Measurements from ENCODE around the gene DGKG.
A peak's percentile ranks its signal among the peaks of the same experiment; 100 is the strongest.

DGKG gene

DNA sequence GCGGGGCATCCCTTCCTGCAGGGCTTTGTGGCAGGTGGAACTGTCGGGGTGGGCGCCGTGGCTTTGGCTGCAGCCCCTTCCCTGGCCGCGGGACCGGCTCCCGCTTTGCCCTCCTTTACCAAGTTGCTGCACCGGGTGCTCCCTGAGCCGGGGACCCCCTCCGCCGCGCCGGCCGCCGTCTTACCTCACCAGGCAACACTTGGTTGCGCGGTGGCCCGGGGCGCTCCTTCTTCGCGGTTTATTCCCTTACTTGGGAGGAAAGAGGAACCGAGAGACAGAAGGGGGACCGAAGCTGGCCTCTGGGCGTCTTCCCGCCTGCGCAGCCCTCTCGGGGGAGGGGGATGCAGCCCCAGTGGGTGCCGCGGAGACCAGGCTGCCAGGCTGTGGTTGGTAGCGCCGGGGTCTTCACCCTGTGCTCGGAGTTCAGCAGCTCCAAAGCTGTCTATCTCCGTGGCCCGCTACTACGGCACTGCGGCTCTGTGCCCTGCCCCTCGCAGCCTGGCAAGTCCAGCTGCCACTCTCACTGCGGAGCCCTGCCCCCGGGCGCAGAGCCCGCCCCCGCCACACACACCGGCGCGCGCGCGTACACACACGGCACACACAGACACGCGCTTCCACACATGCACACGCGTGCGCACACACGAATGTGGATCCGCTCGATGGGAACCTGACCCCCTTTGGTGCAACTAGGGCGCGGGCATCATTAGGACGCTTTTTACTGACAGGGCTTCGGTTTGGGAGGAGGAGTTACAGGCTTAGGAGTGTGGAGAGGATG is at the start of gene DGKG:
Gene DGKG, minus strand, starts transcription at position 473 of the 775 bp plus-strand sequence. CDS start 41,775 bp downstream, outside the sequence.
- peak; percentile 60 for DNase-seq

DNA sequence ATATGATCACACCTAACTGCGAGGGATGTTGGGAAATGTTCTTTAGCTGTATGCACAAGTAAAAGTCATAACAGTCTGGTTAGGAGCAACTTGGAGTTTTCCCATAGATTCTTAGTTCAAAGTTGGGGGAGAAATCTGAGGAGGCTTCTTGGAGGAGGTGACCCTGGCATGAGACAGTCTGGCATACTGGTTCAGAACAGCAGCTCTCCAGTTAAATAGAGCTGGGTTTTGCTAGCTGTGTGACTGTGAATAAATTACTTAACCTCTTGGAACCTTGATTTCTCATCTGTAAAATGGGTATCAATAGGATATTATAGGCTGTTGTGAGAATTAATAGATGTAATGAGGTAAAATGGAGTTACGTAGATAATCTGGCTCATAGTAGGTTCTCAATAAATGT is 49.1 kb upstream of the DGKG start:
- no peak for DNase-seq

DNA sequence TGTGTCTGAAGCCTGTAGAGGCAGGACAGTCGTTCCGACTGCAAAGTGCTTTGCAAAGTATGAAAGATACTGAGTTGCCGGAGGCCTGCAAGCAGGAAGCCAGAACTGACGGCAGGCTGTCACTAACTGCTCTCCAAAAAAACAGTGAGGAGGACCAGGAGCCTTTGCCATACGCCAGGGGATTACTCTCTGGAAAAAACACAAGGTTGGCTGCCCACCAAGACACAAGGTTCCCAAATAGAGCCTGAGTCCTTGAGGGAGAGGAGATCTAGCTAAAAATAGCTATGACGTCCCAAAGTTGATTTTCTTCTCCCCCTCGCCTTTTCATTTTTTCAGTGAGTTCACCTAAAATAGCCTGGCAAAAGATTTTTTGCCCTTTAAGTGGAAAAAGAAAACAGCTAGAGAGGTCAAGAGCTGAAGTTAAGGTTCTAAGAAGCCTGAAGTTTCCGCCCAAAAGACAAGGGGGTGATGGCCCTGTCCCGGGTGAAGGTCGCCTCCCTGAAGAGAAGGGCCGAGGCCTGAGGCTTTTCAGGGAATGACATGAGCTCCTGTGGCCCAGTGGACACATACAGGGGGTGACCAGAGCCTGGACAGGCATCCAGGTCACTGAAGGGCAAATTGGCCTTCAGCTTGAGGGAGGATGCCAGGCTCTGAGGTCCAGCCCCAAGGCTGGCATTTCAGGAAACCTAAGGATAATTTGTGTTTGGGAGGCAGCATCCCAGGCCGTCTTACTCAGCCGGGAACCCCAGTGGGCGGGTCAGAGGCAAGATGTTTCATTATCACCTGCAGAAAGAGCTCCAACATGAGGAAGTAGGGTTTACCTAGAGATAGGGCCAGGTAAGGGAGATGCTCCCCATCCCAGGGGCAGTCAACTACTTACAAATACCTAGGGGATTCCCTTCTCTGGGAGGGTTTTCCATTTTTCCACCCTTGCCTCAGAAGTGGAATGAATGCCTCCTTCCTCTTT is 44.9 kb upstream of the DGKG start:
- DNase-seq = no peak

DNA sequence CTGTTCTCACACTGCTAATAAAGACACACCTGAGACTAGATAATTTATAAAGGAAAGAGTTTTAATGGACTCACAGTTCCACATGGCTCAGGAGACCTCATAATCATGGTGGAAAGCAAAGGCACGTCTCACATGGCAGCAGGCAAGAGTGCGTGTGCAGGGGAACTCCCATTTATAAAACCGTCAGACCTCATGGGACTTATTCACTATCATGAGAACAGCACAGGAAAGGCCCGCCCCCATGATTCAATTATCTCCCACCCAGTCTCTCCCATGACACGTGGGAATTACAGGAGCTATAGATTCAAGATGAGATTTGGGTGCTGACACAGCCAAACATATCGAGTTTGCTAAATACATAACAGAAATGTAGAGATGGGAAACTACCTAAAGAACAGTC is 39.5 kb upstream of the DGKG start:
- DNase-seq = no peak

DNA sequence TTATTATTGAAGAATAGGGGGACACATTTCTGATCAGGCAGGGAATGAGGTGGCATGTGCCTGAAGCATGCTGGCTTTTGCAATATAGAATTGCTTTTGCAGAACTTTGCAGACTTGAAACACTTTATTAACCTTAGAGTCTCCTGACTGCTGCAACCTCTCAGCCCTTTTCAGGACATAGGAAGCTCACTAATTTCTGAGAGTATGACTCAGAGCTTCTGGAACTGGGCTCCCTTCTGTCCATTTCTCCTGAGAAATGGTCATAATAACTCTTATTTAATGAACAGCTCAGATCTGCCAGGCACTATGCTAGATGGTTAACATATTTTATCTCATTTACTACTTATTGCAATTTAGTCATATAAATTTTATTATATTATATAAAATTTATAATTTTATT is 38.6 kb upstream of the DGKG start:
- no peak for DNase-seq

DNA sequence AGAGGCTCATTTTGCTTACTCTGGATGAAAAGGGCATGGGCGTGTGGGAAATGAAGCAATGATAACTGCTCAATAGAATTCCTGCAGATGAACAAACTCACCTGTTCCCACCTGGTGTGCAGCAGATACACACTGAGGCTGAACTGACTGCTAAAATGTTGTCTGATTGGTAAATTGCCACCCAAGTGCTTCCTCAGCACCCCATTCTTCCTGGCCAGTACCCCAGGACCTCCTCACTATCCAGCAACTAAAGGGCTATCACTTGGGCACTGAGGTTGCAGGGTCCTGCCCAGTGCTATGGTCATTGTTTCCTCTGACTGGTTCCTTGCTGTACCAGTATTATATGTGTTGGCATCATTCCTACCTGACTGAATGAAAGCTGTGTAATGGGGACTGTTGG is 38.0 kb upstream of the DGKG start:
- no peak for DNase-seq

DNA sequence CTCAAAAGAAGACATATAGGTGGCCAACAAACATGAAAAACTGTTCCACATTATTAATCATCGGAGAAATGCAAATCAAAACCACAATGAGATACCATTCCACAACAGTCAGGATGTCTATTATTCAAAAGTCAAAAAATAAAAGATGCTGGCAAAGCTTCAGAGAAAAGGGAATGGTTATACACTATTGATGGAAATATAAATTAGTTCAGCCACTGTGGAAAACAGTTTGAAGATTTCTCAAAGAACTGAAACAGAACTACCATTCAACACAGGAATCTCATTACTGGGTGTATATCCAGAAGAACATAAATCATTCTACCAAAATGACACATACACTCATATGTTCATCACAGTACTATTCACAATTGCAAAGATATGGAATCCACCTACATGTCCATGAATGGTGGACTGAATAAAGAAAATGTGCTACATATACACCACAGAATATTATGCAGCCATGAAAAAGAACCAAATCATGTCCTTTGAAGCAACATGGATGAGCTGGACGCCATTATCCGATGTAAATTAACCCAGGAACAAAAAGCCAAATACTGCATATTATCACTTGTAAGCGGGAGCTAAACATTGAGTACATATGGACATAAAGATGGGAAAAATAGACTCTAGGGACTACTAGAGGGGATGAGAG is 32.7 kb upstream of the DGKG start:
- no peak for DNase-seq

DNA sequence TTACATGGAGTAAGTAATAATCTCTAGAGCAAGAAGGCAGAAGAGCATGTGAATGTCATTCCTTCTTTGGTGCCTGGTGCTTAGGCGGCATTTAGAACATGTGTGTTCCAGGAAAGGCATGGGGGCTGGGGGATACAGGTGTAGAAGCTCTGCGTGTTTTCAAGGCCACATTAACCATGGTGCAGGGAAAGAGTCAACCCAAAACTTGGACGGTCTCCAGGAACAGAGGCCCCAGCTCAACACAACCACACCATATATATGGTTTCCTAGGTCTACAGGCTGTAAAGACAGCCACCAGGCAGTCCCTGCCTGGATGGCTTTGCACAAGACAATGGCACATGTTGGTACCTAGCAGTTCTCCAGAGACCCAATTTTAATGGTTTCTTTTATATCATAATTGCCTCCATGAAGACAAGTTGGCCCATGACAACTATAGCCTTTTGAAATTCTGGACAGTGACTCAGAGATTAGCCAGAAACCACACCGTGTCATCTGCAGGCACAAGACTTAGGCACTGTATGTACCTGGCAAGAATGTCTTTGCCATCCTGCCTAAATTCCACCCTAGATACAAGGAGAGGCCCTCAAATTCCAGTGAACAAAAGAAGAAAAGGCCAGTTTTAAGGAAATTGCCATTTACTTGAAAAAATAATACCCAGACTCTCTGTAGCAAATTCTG is 25.0 kb upstream of the DGKG start:
- no peak for DNase-seq

DNA sequence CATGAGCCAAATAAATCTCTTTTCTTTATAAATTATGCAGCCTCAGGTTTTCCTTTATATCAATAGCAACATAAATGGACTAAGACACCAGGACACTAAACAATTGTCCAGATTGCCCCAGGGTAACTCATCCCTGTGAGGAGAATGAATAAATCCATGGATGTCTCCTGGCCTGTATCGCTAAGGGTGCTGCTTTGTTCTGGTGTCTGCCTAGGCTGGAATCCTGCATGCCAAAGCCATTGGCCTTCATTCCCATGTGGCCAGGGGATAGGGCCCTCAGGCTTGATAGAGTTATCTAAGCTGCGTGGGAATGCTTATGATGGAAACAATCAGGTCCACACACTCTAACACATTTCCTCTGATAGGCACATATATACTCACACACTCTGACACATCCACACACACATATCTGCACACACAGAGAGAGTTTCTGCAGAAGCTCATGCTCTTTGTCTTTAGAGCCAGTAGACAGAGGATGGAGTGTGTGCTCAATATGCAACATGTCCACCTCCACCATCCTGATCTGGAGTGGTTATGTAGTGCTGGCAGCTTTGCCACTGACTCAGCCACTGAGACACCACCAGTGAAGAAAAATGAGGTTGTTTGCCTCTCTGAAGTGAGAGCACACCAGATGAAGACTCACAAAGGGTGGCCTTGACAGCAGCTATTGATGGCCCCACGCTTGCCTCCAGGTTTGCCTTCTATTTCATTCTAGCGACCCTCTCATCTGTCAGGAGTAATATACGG is 24.0 kb upstream of the DGKG start:
- DNase-seq = no peak

DNA sequence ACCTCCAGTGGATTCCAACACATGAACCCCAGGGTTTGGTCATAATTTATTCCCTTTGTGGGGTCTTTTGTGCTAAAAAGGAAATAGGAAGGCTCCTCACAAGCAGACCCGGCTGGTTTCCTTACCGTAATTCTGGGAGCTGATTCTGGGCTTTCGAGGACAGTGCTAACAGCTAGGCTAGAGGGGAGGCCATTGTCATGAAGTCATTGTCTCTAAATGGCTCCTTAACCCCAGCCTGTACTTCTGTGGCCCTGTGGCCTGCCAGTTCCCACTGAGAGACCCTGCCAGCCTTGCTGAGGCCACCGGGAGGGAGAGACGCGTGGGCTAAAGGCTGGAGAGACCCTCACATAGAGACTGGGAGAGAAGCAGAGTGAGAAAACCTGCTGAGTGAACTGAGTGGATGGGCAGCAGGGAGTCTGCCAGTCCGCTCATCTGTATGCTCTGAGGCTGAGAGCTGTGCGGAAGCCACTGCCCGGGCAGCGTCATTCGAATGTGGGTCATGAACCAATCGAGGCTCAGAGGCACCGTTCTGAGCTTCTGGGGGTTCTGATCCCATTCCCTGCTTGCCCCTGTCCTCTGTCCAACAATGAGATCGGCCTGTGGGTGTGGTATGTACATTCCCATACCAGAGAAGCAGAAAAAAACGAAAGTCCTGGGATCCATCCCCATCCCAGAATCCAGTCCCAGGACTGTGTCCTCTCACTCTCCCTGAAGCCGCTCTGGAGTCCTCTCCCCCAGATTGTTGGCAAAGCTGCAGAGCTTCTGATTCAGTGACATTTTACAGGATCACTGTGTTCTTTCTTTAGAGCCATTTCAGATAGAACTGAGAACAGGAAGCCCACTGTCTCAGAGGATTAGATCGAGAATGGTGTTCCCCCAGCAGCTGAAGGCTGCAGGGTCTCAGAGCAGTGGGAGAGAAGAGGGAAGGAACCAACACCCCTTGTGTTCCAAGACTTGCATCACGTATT is 21.3 kb upstream of the DGKG start:
- DNase-seq = no peak

DNA sequence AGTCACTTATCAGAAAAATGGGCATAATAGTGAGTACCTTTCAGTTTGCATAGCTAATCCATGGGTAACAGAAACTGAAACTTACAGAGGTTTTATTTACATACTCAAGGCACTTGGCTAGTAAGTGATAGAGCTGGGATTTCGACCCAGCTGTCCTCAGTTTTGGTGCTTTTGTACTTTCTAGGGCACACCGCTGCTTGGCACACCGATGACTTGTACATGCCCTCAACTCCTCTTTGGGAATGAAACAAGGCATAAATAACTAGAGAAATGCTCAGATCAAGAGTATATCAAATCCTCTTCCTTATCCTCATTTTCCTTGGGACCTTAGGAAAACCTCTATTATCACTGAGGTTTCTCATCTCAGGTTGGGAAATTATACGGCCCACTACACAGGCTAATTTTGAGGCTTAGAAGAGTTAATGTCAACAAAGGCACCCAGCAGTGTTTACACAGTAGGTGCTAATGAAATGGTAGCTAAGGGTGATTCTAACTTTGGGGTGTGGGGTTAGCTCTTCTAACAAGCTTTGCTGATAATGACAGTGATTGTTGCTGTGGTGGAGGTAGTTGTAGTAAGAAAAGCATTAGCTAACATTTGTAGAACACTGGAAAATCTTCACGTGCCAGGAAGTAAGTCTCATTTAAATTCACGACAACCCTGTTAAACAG is 20.3 kb upstream of the DGKG start:
- DNase-seq = no peak

DNA sequence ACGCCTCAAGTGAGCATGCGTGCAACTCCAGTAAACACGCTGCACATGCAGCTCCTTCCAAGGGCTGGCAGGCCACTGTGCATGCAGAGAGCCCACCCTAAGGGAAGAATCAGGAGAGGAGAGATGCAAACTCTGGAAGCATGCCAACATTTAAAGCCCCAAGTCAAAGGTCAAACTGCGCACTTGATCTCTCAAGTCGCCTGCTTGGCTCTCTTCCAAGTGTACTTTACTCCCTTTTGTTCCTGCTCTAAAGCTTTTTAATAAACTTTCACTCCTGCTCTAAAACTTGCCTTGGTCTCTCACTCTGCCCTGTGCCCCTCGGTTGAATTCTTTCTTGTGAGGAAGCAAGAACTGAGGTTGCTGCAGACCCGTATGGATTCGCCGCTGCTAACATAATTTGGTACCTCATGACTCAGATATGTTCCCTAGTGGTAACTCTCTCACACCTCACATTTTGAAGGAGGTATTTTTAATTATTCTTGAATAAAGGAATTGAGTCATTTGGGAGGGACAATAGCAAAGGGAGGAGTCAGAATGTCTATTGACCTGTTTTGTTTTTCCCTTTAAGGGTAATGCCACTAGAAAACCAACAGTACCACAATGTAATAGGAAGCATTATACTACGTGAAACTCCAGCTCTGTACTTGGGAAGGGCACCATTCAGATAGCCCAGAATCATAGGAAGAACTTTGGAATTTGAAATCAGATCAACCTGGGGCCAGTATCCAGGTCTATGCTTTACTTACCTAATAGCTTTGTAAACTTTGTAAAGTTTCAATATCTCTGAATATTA is 19.6 kb upstream of the DGKG start:
- no peak for DNase-seq

DNA sequence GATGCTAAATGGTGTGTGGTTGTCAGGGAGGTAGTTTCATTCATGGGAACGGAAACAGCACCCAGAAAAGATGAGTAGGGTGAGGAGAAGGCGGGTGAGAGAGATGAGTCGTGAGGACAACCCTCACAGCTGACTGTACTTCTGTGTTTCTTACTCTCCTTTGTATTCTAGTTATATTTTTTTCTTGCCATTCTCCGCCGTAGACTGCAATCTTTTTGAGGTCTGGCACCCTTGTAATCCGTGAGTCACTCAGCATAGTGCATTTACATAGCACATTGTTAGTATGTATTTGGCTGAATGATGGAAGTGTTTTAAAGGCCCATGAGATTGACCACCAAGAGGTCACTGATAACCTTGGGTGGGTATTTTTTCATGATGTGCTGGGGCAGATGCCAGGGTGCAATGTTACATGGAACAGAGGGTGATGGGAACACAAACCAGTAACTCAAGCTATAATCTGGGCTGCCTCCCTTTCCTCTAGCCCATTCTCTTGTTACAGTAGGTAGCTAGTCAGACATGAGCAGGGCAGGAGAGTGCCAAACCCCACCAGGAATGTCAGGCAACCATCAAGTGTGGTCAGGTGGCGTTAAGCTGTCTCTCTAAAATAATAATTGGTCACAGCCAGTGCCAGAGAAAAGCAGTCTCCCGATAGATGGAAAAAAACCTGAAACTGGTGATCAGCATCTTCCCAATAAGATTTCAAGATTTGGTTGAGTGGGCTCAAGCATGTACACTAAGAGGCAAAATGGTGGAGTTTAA is 18.8 kb upstream of the DGKG start:
- no peak for DNase-seq

DNA sequence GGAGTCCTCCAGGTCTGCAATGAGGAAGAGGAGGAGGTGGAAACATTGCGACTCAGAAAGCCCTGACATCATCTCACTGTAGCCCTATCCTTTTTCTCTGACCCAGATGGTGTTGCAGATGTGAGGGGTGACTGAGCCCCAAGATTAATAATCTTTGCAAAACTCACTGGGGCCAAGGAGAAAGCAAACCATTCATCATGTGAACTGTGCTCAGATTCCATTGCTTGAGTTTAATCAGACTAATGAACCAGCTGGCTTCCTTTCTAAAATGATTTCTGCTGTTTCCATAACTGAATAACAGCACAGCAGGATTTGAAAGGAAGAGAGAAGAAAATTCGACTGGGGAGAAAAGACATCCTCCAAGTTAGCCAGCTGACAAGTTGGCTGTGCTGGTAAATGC is 13.4 kb upstream of the DGKG start:
- DNase-seq = no peak

DNA sequence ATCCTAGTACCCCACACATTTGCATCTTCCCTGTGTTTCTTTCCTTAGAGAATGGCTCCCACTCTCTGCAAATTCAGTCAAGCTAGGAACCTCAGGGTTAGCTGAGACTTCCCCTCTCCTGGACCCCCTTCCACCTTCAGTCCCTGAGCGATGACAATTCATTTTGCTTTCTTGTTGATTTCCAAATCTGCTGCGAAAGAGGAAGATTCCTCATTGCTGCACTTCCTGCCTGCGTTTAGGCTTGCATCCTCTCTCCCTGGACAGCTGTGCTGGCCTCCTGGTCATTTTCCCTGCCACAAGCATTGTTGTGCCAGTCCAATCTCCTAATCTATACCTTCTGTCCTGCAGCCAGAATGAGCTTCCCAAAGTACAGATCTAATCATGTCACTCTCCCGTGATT is 12.3 kb upstream of the DGKG start:
- DNase-seq = no peak

DNA sequence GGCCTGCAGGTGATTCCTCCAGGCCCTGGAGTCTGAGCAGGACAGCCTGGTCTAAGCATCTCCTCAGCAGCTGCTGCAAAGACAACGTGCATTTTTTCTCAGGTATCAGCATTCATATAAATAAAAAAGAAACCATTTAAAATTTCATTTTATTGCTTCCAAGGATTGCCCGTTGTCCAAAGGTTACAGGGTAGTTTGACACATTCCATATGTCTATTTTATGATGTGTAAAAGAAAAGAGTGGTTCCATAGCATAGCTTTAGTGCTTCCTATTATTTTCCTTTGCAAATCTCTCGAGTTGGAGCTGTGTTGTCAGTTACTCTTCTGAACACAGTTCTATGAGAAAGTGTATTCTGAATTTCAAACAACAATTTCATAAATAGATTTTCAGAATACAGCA is 7.2 kb upstream of the DGKG start:
- no peak for DNase-seq

DNA sequence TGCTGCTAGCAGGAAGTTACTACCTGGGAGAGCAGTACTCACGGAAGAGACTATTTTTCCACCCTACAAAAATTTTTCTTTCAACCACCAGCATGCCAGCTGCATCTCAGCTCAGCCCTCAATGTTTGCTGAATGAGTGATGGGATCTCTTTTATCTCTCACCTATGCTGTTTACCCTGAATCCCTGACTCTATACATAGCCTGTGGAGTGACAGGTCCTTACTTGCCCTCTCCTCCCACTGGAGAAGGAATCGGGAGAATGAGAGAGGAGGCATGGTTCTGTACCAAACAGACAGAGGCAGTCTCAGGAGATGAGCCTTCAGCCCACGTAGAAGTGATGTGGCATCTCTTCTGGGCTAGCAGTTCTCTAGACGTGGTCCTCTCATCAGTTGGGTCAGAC is 6.7 kb upstream of the DGKG start:
- DNase-seq = no peak

DNA sequence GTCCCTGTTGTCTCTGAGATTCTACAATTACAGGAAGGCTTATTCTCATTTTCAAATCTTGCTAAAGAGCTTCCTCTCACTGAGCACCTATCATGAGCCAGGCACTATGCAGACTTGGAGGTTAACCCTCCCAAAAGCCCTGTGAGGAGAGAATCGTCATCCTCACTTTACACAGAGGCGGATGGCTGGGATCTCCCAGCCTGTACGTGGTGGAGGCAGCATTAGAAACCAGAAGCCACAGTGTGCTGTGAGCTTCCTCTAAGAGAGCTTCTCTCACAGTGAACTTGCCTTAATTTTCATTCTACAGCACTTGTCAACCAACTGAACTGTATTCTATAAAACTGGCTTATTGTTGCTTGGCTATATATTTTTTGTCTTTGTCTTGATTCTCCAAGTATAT is 6.1 kb upstream of the DGKG start:
- DNase-seq = no peak

DNA sequence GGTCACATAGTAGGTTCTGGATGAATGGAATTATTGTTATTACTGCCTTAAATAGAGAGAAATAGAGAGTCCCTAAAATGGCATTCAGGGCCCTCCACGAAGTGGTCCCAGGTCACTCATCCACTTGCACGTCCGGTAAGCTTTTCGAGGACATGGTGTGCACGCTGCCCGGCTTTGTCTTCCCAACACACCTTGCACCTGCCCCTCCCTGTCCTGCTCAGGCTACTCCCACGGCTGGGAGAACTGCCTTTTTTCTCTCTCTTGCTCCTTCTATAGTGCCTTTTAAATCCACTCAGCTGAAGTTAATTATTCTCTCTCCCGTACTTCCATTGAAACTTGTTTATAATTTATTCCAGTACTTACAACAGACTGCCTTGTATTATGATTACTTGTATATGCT is 5.6 kb upstream of the DGKG start:
- DNase-seq = no peak
